ENCODE results near the gene KCNJ8. TPM values are rescaled to one million over a fixed set of nuclear protein-coding genes. Genes with fewer than 3 reads are reported as not detected.
"Not testable (repeated sequence)": the region's sequence is repeated elsewhere in the genome, so short reads cannot be mapped to it uniquely, and the experiment has no call there.

The KCNJ8 gene
- polyA plus RNA-seq, 1 donor = 7.6 TPM

DNA sequence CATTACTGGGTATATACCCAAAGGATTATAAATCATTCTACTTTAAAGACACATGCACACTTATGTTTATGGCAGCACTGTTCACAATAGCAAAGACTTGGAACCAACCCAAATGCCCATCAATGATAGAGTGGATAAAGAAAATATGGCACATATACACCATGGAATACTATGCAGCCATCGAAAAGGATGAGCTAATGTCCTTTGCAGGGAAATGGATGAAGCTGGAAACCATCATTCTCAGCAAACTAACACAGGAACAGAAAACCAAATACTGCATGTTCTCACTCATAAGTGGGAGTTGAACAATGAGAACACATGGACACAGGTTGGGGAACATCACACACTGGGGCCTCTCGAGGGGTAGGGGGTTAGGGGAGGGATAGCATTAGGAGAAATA is 37.8 kb upstream of the KCNJ8 start:
- DNase-seq; H3K9me3 ChIP-seq (ENCODE audit: control insufficient read depth, low read depth, low read length); H3K4me3 ChIP-seq (ENCODE audit: low read length); H3K4me1 ChIP-seq (ENCODE audit: control insufficient read depth, insufficient read depth, low read length); H3K27ac ChIP-seq (ENCODE audit: low read length); H3K27me3 ChIP-seq (ENCODE audit: control insufficient read depth, insufficient read depth, low read length); H3K36me3 ChIP-seq (ENCODE audit: control insufficient read depth, insufficient read depth, low read length): not testable (repeated sequence)
- WGBS (ENCODE audit: insufficient coverage, low lambda C conversion rate) = no CpG with 5 or more reads among the region's 2 CpGs

DNA sequence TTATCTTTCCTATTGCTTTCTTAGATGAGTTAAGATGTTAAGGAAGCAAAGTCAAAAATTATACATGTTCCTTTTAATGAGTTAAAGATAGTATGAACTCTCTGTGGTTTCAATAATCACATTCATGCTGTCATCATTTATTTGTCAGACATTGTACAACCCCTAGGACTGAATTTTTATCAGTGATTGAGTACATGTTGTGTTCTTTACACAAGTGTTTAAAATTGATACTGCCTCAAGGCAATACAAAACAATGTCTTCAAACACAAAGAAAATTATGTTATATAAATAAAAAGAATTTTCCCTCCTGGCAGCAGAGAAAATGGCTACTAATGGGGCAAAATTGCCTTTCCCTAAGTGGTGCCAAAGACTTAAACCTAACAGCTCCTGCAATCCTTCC is 34.6 kb upstream of the KCNJ8 start:
- no peaks in the 10 kb centered on the region for H3K4me1 ChIP-seq (ENCODE audit: control insufficient read depth, insufficient read depth, low read length)
- no peak overlapping the region for H3K4me3 ChIP-seq (ENCODE audit: low read length)
- no peak for DNase-seq

DNA sequence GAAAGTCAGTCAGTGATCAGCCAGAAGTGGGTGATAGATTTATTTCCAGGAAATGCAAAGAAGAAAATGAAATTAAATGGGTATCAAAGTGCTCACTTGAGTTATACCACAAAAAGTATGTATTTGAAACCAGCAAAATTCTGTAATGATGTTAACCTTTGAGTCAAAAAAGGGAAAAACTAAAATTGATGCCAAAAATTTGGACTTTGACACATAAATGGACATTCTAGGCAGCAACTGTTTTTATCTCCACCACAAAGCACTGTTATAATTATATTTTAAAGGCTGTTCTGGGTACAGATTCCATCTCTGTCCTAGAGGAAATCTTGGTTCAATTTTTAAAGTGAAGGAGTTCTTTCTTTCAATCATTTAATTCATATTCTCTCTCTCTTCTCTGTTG is 31.7 kb upstream of the KCNJ8 start:
- H3K27me3 ChIP-seq (ENCODE audit: control insufficient read depth, insufficient read depth, low read length) = no peaks in the 10 kb centered on the region
- peaks cover 6% of the 10 kb centered on the region for H3K4me1 ChIP-seq (ENCODE audit: control insufficient read depth, insufficient read depth, low read length)
- H3K4me3 ChIP-seq (ENCODE audit: low read length) = no peak overlapping the region
- H3K36me3 ChIP-seq (ENCODE audit: control insufficient read depth, insufficient read depth, low read length) = no peaks in the 10 kb centered on the region
- H3K9me3 ChIP-seq (ENCODE audit: control insufficient read depth, low read depth, low read length) = no peaks in the 10 kb centered on the region
- no peak for DNase-seq
- H3K27ac ChIP-seq (ENCODE audit: low read length) = no peak overlapping the region

More for the DNA sequence above, 34.6 kb upstream of the KCNJ8 start:
- Histone ChIP-seq H3K27ac (ENCODE audit: low read length) (no peak overlapping the region), H3K36me3 (ENCODE audit: control insufficient read depth, insufficient read depth, low read length) (no peaks in the 10 kb centered on the region), H3K9me3 (ENCODE audit: control insufficient read depth, low read depth, low read length) (no peaks in the 10 kb centered on the region), H3K27me3 (ENCODE audit: control insufficient read depth, insufficient read depth, low read length) (no peaks in the 10 kb centered on the region)

- H3K4me1 ChIP-seq (ENCODE audit: control insufficient read depth, insufficient read depth, low read length) = peaks cover 23% of the 10 kb centered on the region
- no peaks in the 10 kb centered on the region for H3K27me3 ChIP-seq (ENCODE audit: control insufficient read depth, insufficient read depth, low read length)
- no peaks in the 10 kb centered on the region for H3K36me3 ChIP-seq (ENCODE audit: control insufficient read depth, insufficient read depth, low read length)
- no peaks in the 10 kb centered on the region for H3K9me3 ChIP-seq (ENCODE audit: control insufficient read depth, low read depth, low read length)
- peak overlapping the region; percentile 71 for H3K27ac ChIP-seq (ENCODE audit: low read length)
- no CpG with 5 or more reads among the region's 4 CpGs for WGBS (ENCODE audit: insufficient coverage, low lambda C conversion rate)
- peak in 1 of 2 donors; percentile 57 for DNase-seq
- H3K4me3 ChIP-seq (ENCODE audit: low read length) = no peak overlapping the region
These were observed 27.2 kb upstream of the KCNJ8 start for GRCh38 chr12:21801522-21802288.

DNA sequence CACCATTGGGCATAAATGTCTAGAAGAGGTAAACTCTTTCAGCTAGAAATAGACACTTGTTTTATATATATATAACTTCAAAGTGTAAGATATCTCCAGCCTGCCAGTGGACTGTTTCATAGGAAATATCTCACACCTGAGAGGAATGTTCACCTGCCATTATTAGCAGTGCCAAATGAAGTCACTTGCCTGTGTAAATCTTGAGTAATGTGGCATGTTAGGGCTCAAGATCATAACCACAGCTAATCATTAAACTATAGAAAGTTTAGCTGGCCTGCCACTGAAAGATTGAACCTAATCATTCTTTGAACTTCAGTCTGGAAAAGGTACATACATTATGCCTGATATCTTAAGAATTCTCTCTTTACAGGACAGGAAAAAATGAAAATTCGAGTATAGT is 25.5 kb upstream of the KCNJ8 start:
- peaks cover 23% of the 10 kb centered on the region for H3K4me1 ChIP-seq (ENCODE audit: control insufficient read depth, insufficient read depth, low read length)
- no peaks in the 10 kb centered on the region for H3K27me3 ChIP-seq (ENCODE audit: control insufficient read depth, insufficient read depth, low read length)
- no peaks in the 10 kb centered on the region for H3K36me3 ChIP-seq (ENCODE audit: control insufficient read depth, insufficient read depth, low read length)
- 17% methylated on average over 1 of the region's 1 CpG for WGBS (ENCODE audit: insufficient coverage, low lambda C conversion rate)
- H3K4me3 ChIP-seq (ENCODE audit: low read length) = no peak overlapping the region
- no peaks in the 10 kb centered on the region for H3K9me3 ChIP-seq (ENCODE audit: control insufficient read depth, low read depth, low read length)
- DNase-seq = peak; percentile 67 to 84
- peak overlapping the region; percentile 71 for H3K27ac ChIP-seq (ENCODE audit: low read length)

GRCh38 chr12:21797539-21797938 is 23.0 kb upstream of the KCNJ8 start:
- H3K27ac ChIP-seq (ENCODE audit: low read length) = no peak overlapping the region
- no peaks in the 10 kb centered on the region for H3K9me3 ChIP-seq (ENCODE audit: control insufficient read depth, low read depth, low read length)
- no peak for DNase-seq
- H3K27me3 ChIP-seq (ENCODE audit: control insufficient read depth, insufficient read depth, low read length) = no peaks in the 10 kb centered on the region
- no CpG with 5 or more reads among the region's 1 CpG for WGBS (ENCODE audit: insufficient coverage, low lambda C conversion rate)
- H3K36me3 ChIP-seq (ENCODE audit: control insufficient read depth, insufficient read depth, low read length) = no peaks in the 10 kb centered on the region
- H3K4me1 ChIP-seq (ENCODE audit: control insufficient read depth, insufficient read depth, low read length) = peaks cover 23% of the 10 kb centered on the region
- H3K4me3 ChIP-seq (ENCODE audit: low read length) = no peak overlapping the region

DNA sequence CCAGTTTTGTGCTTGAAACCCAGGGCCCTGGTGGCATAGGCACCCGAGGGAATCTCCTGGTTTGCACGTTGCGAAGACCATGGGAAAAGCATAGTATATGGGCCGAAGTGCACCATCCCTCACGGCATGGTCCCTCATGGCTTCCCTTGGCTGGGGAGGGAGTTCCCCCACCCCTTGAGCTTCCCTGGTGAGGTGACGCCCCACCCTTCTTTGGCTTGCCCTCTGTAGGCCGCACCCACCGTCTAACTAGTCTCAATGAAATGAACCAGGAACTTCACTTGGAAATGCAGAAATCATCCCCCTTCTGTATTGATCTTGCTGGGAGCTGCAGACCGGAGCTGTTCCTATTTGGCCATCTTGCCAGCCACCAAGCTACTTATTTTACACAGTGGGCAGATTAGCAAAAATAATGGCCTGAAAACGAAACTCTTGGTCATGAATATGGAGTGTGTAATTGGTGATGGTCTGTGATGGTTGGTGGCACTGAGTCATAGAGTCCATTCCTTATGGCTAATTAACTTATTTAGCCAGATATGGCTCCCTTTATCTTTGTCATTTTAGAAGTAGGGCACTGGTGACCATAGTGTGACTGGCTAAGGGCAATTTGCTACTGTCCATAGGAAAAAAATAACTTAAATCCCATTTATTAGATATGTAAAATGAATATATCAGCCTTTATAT is 21.3 kb upstream of the KCNJ8 start:
- no peaks in the 10 kb centered on the region for H3K27me3 ChIP-seq (ENCODE audit: control insufficient read depth, insufficient read depth, low read length)
- peaks cover 13% of the 10 kb centered on the region for H3K4me1 ChIP-seq (ENCODE audit: control insufficient read depth, insufficient read depth, low read length)
- H3K27ac ChIP-seq (ENCODE audit: low read length) = no peak overlapping the region
- no peaks in the 10 kb centered on the region for H3K36me3 ChIP-seq (ENCODE audit: control insufficient read depth, insufficient read depth, low read length)
- no CpG with 5 or more reads among the region's 10 CpGs for WGBS (ENCODE audit: insufficient coverage, low lambda C conversion rate)
- no peak overlapping the region for H3K4me3 ChIP-seq (ENCODE audit: low read length)
- no peak for DNase-seq
- H3K9me3 ChIP-seq (ENCODE audit: control insufficient read depth, low read depth, low read length) = no peaks in the 10 kb centered on the region

DNA sequence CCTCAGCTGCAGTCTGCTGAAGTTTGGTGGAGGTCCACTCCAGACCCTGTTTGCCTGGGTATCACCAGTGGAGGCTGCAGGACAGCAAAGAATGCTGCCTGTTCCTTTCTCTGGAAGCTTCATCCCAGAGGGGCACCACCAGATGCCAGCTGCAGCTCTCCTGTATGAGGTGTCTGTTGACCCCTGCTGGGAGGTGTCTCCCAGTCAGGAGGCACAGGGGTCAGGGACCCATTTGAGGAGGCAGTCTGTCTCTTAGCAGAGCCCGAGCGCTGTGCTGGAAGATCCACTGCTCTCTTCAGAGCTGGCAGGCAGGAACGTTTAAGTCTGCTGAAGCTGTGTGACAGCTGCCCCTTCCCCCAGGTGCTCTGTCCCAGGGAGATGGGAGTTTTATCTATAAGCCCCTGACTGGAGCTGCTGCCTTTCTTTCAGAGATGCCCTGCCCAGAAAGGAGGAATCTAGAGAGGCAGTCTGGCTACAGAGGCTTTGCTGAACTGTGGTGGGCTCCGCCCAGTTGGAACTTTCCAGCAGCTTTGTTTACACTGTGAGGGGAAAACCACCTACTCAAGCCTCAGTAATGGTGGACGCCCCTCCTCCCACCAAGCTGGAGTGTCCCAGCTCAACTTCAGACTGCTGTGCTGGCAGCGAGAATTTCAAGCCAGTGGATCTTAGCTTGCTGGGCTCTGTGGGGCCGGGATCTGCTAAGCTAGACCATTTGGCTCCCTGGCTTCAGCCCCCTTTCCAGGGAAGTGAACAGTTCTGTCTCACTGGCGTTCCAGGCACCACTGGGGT is 20.5 kb upstream of the KCNJ8 start:
- H3K4me3 ChIP-seq (ENCODE audit: low read length); H3K9me3 ChIP-seq (ENCODE audit: control insufficient read depth, low read depth, low read length); DNase-seq; H3K27ac ChIP-seq (ENCODE audit: low read length); H3K4me1 ChIP-seq (ENCODE audit: control insufficient read depth, insufficient read depth, low read length); H3K27me3 ChIP-seq (ENCODE audit: control insufficient read depth, insufficient read depth, low read length); H3K36me3 ChIP-seq (ENCODE audit: control insufficient read depth, insufficient read depth, low read length): not testable (repeated sequence)
- WGBS (ENCODE audit: insufficient coverage, low lambda C conversion rate) = no CpG with 5 or more reads among the region's 8 CpGs

DNA sequence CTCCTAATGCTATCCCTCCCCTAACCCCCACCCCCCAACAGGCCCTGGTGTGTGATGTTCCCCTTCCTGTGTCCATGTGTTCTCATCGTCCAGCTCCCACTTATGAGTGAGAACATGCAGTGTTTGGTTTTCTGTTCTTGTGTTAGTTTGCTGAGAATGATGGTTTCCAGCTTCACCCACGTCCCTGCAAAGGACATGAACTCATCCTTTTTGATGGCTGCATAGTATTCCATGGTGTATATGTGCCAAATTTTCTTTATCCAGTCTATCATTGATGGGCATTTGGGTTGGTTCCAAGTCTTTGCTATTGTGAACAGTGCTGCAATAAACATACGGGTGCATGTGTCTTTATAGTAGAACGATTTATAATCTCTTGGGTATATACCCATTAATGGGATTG is 15.2 kb upstream of the KCNJ8 start:
- not testable (repeated sequence) for H3K36me3 ChIP-seq (ENCODE audit: control insufficient read depth, insufficient read depth, low read length); H3K27me3 ChIP-seq (ENCODE audit: control insufficient read depth, insufficient read depth, low read length); H3K4me3 ChIP-seq (ENCODE audit: low read length); H3K27ac ChIP-seq (ENCODE audit: low read length); H3K4me1 ChIP-seq (ENCODE audit: control insufficient read depth, insufficient read depth, low read length); DNase-seq; H3K9me3 ChIP-seq (ENCODE audit: control insufficient read depth, low read depth, low read length)
- WGBS (ENCODE audit: insufficient coverage, low lambda C conversion rate) = no CpG with 5 or more reads among the region's 4 CpGs

- Histone ChIP-seq H3K27me3 (ENCODE audit: control insufficient read depth, insufficient read depth, low read length) (no peaks in the 10 kb centered on the region), H3K4me1 (ENCODE audit: control insufficient read depth, insufficient read depth, low read length) (no peaks in the 10 kb centered on the region), H3K9me3 (ENCODE audit: control insufficient read depth, low read depth, low read length) (no peaks in the 10 kb centered on the region), H3K36me3 (ENCODE audit: control insufficient read depth, insufficient read depth, low read length) (no peaks in the 10 kb centered on the region), H3K4me3 (ENCODE audit: low read length) (no peak overlapping the region), H3K27ac (ENCODE audit: low read length) (no peak overlapping the region)
- DNase-seq = no peak
- 88% methylated on average over 2 of the region's 7 CpGs for WGBS (ENCODE audit: insufficient coverage, low lambda C conversion rate)
These were observed 13.8 kb upstream of the KCNJ8 start for GRCh38 chr12:21788089-21788983.
